ENCODE measurements around the gene TUBA8. TPM values are rescaled to one million over a fixed set of nuclear protein-coding genes. Genes with fewer than 3 reads are reported as not detected.

The TUBA8 gene
- total RNA-seq, 1 experiment from 2014 or later: 0.72 TPM

DNA sequence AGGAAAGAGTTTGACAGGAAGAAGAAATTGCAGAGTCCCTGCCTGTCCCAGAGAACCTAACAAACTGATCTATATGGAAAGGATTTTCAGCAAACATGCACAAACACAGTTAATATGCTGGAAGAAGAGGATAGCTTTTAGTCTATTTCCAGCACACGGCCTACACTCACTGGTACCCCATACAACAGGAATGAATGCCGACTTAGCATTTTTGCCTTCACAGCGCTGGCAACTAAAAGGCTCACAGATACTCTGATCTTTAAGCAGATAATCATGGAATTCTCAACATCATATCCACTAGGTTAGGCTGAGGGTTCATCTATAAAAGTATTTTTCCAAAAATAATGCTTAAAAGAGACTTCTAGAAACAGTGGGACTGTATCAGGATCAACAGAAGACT is 9.8 kb upstream of the TUBA8 start (continued):
- TF ChIP-seq TP53 (CRISPR knock-in tag; IDR thresholded peaks at IDR 0.05) (no peak), ZNF232 (CRISPR knock-in tag; IDR thresholded peaks at IDR 0.05) (no peak), ZNF121 (CRISPR knock-in tag; IDR thresholded peaks at IDR 0.05) (no peak), SMAD4 (CRISPR knock-in tag; IDR thresholded peaks at IDR 0.05) (no peak), PRRX2 (CRISPR knock-in tag; IDR thresholded peaks at IDR 0.05) (no peak)
- TF ChIP-seq, protein P1, sequence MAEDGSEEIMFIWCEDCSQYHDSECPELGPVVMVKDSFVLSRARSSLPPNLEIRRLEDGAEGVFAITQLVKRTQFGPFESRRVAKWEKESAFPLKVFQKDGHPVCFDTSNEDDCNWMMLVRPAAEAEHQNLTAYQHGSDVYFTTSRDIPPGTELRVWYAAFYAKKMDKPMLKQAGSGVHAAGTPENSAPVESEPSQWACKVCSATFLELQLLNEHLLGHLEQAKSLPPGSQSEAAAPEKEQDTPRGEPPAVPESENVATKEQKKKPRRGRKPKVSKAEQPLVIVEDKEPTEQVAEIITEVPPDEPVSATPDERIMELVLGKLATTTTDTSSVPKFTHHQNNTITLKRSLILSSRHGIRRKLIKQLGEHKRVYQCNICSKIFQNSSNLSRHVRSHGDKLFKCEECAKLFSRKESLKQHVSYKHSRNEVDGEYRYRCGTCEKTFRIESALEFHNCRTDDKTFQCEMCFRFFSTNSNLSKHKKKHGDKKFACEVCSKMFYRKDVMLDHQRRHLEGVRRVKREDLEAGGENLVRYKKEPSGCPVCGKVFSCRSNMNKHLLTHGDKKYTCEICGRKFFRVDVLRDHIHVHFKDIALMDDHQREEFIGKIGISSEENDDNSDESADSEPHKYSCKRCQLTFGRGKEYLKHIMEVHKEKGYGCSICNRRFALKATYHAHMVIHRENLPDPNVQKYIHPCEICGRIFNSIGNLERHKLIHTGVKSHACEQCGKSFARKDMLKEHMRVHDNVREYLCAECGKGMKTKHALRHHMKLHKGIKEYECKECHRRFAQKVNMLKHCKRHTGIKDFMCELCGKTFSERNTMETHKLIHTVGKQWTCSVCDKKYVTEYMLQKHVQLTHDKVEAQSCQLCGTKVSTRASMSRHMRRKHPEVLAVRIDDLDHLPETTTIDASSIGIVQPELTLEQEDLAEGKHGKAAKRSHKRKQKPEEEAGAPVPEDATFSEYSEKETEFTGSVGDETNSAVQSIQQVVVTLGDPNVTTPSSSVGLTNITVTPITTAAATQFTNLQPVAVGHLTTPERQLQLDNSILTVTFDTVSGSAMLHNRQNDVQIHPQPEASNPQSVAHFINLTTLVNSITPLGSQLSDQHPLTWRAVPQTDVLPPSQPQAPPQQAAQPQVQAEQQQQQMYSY (CRISPR knock-in tag; IDR thresholded peaks at IDR 0.05): no peak

DNA sequence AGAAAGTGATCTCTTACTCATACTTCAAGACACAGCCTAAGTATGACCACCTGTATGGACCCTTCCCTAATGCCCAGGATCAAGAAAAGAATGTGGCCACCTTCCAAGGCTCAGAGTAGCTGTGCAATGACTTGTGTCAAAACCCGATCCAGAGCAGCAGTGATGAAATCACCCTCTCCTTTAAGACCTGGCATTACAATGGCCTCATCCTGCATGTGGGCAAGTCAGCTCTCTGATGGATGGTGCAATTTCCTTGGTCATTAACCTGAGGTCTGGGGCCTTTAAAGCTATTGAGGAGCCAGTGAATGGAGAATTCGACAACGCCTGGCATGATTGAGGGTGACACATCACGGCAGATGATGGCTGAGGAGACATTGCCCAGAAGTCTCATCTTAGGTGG is 9.1 kb upstream of the TUBA8 start:
- POLR2A ChIA-PET: no interaction called here
- DNase-seq (ENCODE audit: low spot score): no peak
- Mint-ChIP-seq H3K4me3 (no peak overlapping the region), H3K27ac (no peak overlapping the region), H3K36me3 (peaks cover 10% of the 10 kb centered on the region), H3K9me3 (peaks cover 22% of the 10 kb centered on the region), H3K27me3 (ENCODE audit: low read depth) (peaks cover 10% of the 10 kb centered on the region), H3K4me1 (no peaks in the 10 kb centered on the region)
- no peak for ATAC-seq
- CTCF ChIA-PET: interaction anchor here (0.9 to 1.2 kb wide), 2 partner anchors 9 to 213 kb away, joined by 4 read pairs; partner anchors contain the start of gene TUBA8
- TF ChIP-seq, protein P2, sequence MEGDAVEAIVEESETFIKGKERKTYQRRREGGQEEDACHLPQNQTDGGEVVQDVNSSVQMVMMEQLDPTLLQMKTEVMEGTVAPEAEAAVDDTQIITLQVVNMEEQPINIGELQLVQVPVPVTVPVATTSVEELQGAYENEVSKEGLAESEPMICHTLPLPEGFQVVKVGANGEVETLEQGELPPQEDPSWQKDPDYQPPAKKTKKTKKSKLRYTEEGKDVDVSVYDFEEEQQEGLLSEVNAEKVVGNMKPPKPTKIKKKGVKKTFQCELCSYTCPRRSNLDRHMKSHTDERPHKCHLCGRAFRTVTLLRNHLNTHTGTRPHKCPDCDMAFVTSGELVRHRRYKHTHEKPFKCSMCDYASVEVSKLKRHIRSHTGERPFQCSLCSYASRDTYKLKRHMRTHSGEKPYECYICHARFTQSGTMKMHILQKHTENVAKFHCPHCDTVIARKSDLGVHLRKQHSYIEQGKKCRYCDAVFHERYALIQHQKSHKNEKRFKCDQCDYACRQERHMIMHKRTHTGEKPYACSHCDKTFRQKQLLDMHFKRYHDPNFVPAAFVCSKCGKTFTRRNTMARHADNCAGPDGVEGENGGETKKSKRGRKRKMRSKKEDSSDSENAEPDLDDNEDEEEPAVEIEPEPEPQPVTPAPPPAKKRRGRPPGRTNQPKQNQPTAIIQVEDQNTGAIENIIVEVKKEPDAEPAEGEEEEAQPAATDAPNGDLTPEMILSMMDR (IDR thresholded peaks at IDR 0.05): no peak
- TF ChIP-seq, protein P3, sequence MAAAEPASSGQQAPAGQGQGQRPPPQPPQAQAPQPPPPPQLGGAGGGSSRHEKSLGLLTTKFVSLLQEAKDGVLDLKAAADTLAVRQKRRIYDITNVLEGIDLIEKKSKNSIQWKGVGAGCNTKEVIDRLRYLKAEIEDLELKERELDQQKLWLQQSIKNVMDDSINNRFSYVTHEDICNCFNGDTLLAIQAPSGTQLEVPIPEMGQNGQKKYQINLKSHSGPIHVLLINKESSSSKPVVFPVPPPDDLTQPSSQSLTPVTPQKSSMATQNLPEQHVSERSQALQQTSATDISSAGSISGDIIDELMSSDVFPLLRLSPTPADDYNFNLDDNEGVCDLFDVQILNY (CRISPR knock-in tag; IDR thresholded peaks at IDR 0.05): no peak
- no peak for TF ChIP-seq CREB1 (CRISPR knock-in tag; IDR thresholded peaks at IDR 0.05)
- TF ChIP-seq SMAD3 (CRISPR knock-in tag; IDR thresholded peaks at IDR 0.05; ENCODE audit: borderline replicate concordance): no peak
- TF ChIP-seq ZNF121 (CRISPR knock-in tag; IDR thresholded peaks at IDR 0.05): no peak
- no peak for TF ChIP-seq JUN (CRISPR knock-in tag; IDR thresholded peaks at IDR 0.05)
- TF ChIP-seq ZNF416 (CRISPR knock-in tag; IDR thresholded peaks at IDR 0.05): no peak
- no peak for TF ChIP-seq CBFB (CRISPR knock-in tag; IDR thresholded peaks at IDR 0.05; ENCODE audit: low read depth)
- TF ChIP-seq CREM (CRISPR knock-in tag; IDR thresholded peaks at IDR 0.05): no peak
- no peak for TF ChIP-seq NFYB (CRISPR knock-in tag; conservative IDR thresholded peaks at IDR 0.05; ENCODE audit: low read depth)
- no peak for TF ChIP-seq ATF1 (CRISPR knock-in tag; IDR thresholded peaks at IDR 0.05)
- TF ChIP-seq RELA (CRISPR knock-in tag; IDR thresholded peaks at IDR 0.05; ENCODE audit: borderline replicate concordance): no peak
- no peak for TF ChIP-seq ZNF423 (CRISPR knock-in tag; IDR thresholded peaks at IDR 0.05)
- TF ChIP-seq ZNF232 (CRISPR knock-in tag; IDR thresholded peaks at IDR 0.05): no peak
- TF ChIP-seq OVOL2 (CRISPR knock-in tag; IDR thresholded peaks at IDR 0.05; ENCODE audit: borderline replicate concordance): no peak
- TF ChIP-seq NR3C1 (CRISPR knock-in tag; conservative IDR thresholded peaks at IDR 0.05; ENCODE audit: low read depth): no peak
- no peak for TF ChIP-seq GABPB1 (CRISPR knock-in tag; IDR thresholded peaks at IDR 0.05)
- no peak for TF ChIP-seq ETV6 (CRISPR knock-in tag; IDR thresholded peaks at IDR 0.05)
- TF ChIP-seq, protein P4, sequence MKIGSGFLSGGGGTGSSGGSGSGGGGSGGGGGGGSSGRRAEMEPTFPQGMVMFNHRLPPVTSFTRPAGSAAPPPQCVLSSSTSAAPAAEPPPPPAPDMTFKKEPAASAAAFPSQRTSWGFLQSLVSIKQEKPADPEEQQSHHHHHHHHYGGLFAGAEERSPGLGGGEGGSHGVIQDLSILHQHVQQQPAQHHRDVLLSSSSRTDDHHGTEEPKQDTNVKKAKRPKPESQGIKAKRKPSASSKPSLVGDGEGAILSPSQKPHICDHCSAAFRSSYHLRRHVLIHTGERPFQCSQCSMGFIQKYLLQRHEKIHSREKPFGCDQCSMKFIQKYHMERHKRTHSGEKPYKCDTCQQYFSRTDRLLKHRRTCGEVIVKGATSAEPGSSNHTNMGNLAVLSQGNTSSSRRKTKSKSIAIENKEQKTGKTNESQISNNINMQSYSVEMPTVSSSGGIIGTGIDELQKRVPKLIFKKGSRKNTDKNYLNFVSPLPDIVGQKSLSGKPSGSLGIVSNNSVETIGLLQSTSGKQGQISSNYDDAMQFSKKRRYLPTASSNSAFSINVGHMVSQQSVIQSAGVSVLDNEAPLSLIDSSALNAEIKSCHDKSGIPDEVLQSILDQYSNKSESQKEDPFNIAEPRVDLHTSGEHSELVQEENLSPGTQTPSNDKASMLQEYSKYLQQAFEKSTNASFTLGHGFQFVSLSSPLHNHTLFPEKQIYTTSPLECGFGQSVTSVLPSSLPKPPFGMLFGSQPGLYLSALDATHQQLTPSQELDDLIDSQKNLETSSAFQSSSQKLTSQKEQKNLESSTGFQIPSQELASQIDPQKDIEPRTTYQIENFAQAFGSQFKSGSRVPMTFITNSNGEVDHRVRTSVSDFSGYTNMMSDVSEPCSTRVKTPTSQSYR (CRISPR knock-in tag; IDR thresholded peaks at IDR 0.05): no peak
